ENCODE data around the gene HMX3. TPM values are rescaled to one million over a fixed set of nuclear protein-coding genes. Genes with fewer than 3 reads are reported as not detected.

HMX3 gene
- total RNA-seq, 1 donor from 2014 or later: not detected

- no peak for DNase-seq (ENCODE audit: low read depth, low spot score)
Observed at GRCh38 chr10:123134343-123134914, 1.3 kb upstream of the HMX3 start.

GRCh38 chr10:123134915-123135414 is 805 bp upstream of the HMX3 start:
- DNase-seq (ENCODE audit: low read depth, low spot score): no peak

- DNase-seq (ENCODE audit: low read depth, low spot score): no peak
Observed at GRCh38 chr10:123136221-123136805, 543 bp downstream of the HMX3 start.

GRCh38 chr10:123136806-123137642 is 1.3 kb downstream of the HMX3 start:
- no peak for DNase-seq (ENCODE audit: low read depth, low spot score)

- no peak for DNase-seq (ENCODE audit: low read depth, low spot score)
Observed at GRCh38 chr10:123139165-123139520, 3.4 kb downstream of the HMX3 start.

- no peak for DNase-seq (ENCODE audit: low read depth, low spot score)
Observed at GRCh38 chr10:123139521-123140163, 3.9 kb downstream of the HMX3 start.

GRCh38 chr10:123140164-123140982 is 4.6 kb downstream of the HMX3 start:
- no peak for DNase-seq (ENCODE audit: low read depth, low spot score)

- no peak for DNase-seq (ENCODE audit: low read depth, low spot score)
Observed at GRCh38 chr10:123140983-123141390, 5.2 kb downstream of the HMX3 start.

GRCh38 chr10:123141791-123142700 is 6.3 kb downstream of the HMX3 start:
- DNase-seq (ENCODE audit: low read depth, low spot score): no peak

GRCh38 chr10:123142701-123143161 is 7.0 kb downstream of the HMX3 start:
- DNase-seq (ENCODE audit: low read depth, low spot score): no peak

GRCh38 chr10:123143162-123143824 is 7.5 kb downstream of the HMX3 start:
- no peak for DNase-seq (ENCODE audit: low read depth, low spot score)

GRCh38 chr10:123143825-123144168 is 8.0 kb downstream of the HMX3 start:
- no peak for DNase-seq (ENCODE audit: low read depth, low spot score)

- no peak for DNase-seq (ENCODE audit: low read depth, low spot score)
Observed at GRCh38 chr10:123144697-123145541, 9.1 kb downstream of the HMX3 start.

GRCh38 chr10:123145542-123146012 is 9.8 kb downstream of the HMX3 start:
- no peak for DNase-seq (ENCODE audit: low read depth, low spot score)

GRCh38 chr10:123146013-123146893 is 10.5 kb downstream of the HMX3 start:
- DNase-seq (ENCODE audit: low read depth, low spot score): no peak

- DNase-seq (ENCODE audit: low read depth, low spot score): no peak
Observed at GRCh38 chr10:123146894-123147634, 11.3 kb downstream of the HMX3 start.
